H1 (cell line): ENCODE data around the gene BCL2.

Experiments
- CEBPB ChIP-seq: IDR thresholded peaks from 2 replicates; pipeline ENCODE4 v1.6.1; 2012; ENCODE audit warnings: low read depth, low read length
- CTCF ChIP-seq, 3 experiments: IDR thresholded peaks; 1 replicate in 2 of 3; 2 replicates in 1 of 3; pipeline versions ENCODE4 v1.5.1 to v1.6.1; 2011; ENCODE audit warnings: low read length in 3 of 3, mild to moderate bottlenecking in 3 of 3, inconsistent platforms in 2 of 3, low read depth in 1 of 3, moderate library complexity in 1 of 3; ENCODE audit not compliant: insufficient read depth in 1 of 3; ENCODE audit errors: control extremely low read depth in 1 of 3
- EZH2 ChIP-seq: fragments of 200-600 bp; sonication (generic); IDR thresholded peaks from 2 replicates; pipeline ENCODE4 v1.7.1; 2012; ENCODE audit warnings: low read depth, mild to moderate bottlenecking, moderate library complexity, low read length, inconsistent platforms; ENCODE audit not compliant: severe bottlenecking
- FOSL1 ChIP-seq: IDR thresholded peaks from 2 replicates; pipeline ENCODE4 v1.6.1; 2011; ENCODE audit warnings: mild to moderate bottlenecking, low read depth, low read length, moderate library complexity; ENCODE audit not compliant: insufficient read depth
- NRF1 ChIP-seq: IDR thresholded peaks from 2 replicates; pipeline ENCODE4 v1.6.1; 2011; ENCODE audit warnings: mild to moderate bottlenecking, low read depth, low read length, improper control_type of control experiment
- POLR2A ChIP-seq, 2 experiments: IDR thresholded peaks; 1 replicate in 1 of 2; 2 replicates in 1 of 2; pipeline ENCODE4 v1.6.1; 2011; ENCODE audit warnings: low read depth in 2 of 2, low read length in 2 of 2, mild to moderate bottlenecking in 2 of 2; ENCODE audit errors: control extremely low read depth in 1 of 2
- POLR2AphosphoS5 ChIP-seq: IDR thresholded peaks from 2 replicates; pipeline ENCODE4 v1.6.1; 2011; ENCODE audit warnings: low read depth, low read length
- RAD21 ChIP-seq, 2 experiments: IDR thresholded peaks in 1 of 2; conservative IDR thresholded peaks in 1 of 2; 2 replicates each; pipeline ENCODE4 v1.6.1; 2011; ENCODE audit warnings: low read depth in 2 of 2, low read length in 2 of 2, improper control_type of control experiment in 1 of 2, inconsistent platforms in 1 of 2, mild to moderate bottlenecking in 1 of 2, moderate library complexity in 1 of 2
- SIN3A ChIP-seq, 2 experiments: IDR thresholded peaks in 1 of 2; conservative IDR thresholded peaks in 1 of 2; 2 replicates each; pipeline ENCODE4 v1.6.1; 2011 to 2012; ENCODE audit warnings: low read length in 2 of 2, improper control_type of control experiment in 1 of 2, low read depth in 1 of 2, mild to moderate bottlenecking in 1 of 2
- TAF1 ChIP-seq: IDR thresholded peaks from 2 replicates; pipeline ENCODE4 v1.6.1; 2011; ENCODE audit warnings: mild to moderate bottlenecking, low read depth, low read length
- TAF7 ChIP-seq: optimal IDR thresholded peaks from 2 replicates; pipeline ENCODE3; 2011; ENCODE audit warnings: low read depth, mild to moderate bottlenecking, inconsistent platforms, low read length, moderate library complexity, borderline replicate concordance
- ZNF274 ChIP-seq: IDR thresholded peaks from 2 replicates; pipeline ENCODE4 v1.7.0; 2012; ENCODE audit warnings: low read length, borderline replicate concordance; ENCODE audit errors: extremely low read depth
- TF ChIP-seq, protein P1 (sequence below): IDR thresholded peaks from 2 replicates; pipeline ENCODE4 v1.6.1; 2012; ENCODE audit warnings: inconsistent platforms

DNA sequence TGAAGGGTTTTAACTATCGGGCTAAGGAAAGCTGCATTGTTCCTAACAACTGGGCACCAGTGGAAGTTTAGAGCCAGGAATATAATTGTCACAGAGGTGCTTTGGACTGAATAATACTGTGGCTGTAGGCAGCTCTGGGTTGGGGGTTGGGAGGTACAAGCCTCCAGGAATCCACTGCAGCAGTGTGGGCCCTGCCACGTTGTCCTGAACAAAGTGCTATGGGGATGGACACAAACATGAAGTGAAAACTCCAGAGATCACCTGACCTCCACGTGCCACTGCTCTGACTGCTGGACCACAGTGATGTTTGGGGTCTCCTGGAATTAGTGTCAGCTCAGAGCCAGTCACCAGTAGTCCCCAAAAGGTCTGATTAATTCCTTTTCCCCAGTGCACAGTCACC, 110.9 kb downstream of the BCL2 start:
- TF ChIP-seq CTCF (IDR thresholded peaks at IDR 0.05; ENCODE audit: control extremely low read depth in 1 of 3, insufficient read depth in 1 of 3, low read depth in 1 of 3, low read length in 3 of 3) (no peak), POLR2A (IDR thresholded peaks at IDR 0.05; ENCODE audit: control extremely low read depth in 1 of 2, low read depth in 2 of 2, low read length in 2 of 2) (no peak), NRF1 (no peak), FOSL1 (no peak), SIN3A (conservative IDR thresholded peaks at IDR 0.05 in 1 of 2, IDR thresholded peaks at IDR 0.05 in 1 of 2; ENCODE audit: low read depth in 1 of 2, low read length in 2 of 2) (no peak), POLR2AphosphoS5 (no peak), TAF1 (no peak), EZH2 (no peak), CEBPB (no peak), ZNF274 (no peak), TAF7 (no peak), RAD21 (IDR thresholded peaks at IDR 0.05 in 1 of 2, conservative IDR thresholded peaks at IDR 0.05 in 1 of 2; ENCODE audit: low read depth in 2 of 2, low read length in 2 of 2) (no peak)
- TF ChIP-seq, protein P1, sequence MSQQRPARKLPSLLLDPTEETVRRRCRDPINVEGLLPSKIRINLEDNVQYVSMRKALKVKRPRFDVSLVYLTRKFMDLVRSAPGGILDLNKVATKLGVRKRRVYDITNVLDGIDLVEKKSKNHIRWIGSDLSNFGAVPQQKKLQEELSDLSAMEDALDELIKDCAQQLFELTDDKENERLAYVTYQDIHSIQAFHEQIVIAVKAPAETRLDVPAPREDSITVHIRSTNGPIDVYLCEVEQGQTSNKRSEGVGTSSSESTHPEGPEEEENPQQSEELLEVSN, result no peak
